Fibroblast of gingiva (primary cell): ENCODE measurements around the gene CYP19A1.
A peak's percentile ranks its signal among the peaks of the same experiment; 100 is the strongest.

ENCODE experiments used
- DNase-seq: peaks from one replicate; pipeline ENCODE4 v3.0.0-alpha.2; 2011; ENCODE audit warnings: low read depth

CYP19A1 gene

DNA sequence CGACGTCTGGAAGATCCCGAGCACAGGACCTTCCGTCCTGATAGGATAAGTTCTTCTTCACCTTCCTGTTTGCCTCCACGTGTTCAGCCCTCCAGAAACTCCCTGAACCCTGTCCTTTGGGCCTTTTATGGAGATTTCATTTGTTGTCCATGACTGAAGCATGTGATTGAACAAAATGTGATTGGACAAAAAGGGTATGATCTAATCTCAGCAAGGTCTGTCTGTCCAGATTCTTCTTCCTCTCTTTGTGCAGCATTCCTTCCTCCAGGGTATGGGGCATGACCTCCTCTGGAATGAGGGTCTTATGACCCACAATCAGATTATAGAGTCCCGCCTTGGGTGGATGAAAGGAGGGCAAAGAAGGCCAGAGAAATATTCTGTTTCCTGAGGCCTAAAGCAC is at the start of gene CYP19A1:
TSS of gene CYP19A1 (minus strand) at position 101 of the 400 bp plus-strand sequence. CDS start 95,684 bp downstream, outside the sequence.
- DNase-seq: no peak

DNA sequence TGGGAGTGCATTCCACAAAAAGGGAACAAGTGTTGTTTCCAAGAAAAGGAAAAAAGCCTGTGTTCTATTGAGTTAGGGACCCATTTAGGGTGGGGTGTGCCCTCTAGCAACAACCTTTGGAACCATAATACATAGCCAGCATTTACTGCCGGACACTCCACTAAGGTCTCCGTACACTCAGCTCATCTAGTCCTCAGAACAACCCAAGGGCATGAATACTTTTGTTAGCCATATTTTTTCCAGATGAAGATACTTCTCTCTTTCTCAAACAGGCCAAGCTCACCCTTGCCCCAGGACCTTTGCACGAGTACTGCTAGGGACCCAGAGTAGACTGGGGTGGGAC is 49.3 kb upstream of the CYP19A1 start:
- DNase-seq: no peak

DNA sequence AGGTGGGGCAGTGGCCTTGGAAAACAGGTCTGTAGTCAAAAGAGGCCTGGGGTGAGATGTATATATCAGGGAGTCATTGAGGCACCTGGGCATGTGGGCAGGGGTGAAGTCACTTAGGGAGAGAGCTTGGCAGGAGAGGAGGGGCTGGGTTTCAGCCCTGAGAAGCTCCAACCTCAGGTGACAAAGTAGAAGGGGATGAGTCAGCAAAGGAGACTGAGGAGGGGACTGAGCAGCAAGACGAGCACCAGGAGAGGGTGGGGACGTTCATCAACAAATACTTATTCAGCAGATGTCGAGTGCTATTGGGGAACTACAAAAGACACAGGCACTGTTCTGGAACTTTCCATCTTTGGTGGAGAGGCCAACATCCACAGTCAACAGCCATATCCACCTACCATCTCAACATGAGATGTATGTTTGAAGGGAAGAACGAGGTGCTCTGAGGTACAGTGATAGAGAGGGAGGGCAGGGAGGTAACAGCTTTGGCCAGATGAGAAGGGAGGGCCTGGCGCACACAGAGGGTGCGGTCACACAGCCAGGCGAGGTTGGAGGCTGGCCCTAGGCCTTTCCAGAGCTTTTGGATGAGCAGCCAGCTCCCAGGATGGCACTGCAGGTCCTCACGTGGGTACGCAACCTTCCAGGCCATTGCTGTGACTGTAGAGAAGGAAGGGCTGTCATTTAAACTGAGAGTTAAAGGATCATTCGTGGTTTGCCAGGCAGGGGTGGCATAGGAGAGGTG is 48.7 kb upstream of the CYP19A1 start:
- no peak for DNase-seq

GRCh38 chr15:51386486-51386885 is 48.1 kb upstream of the CYP19A1 start:
- DNase-seq: no peak

GRCh38 chr15:51386029-51386428 is 47.6 kb upstream of the CYP19A1 start:
- DNase-seq: no peak

GRCh38 chr15:51382787-51383186 is 44.4 kb upstream of the CYP19A1 start:
- DNase-seq: peak; percentile 44

- DNase-seq: peak; percentile 80
These were observed 42.8 kb upstream of the CYP19A1 start for GRCh38 chr15:51380999-51381806.

DNA sequence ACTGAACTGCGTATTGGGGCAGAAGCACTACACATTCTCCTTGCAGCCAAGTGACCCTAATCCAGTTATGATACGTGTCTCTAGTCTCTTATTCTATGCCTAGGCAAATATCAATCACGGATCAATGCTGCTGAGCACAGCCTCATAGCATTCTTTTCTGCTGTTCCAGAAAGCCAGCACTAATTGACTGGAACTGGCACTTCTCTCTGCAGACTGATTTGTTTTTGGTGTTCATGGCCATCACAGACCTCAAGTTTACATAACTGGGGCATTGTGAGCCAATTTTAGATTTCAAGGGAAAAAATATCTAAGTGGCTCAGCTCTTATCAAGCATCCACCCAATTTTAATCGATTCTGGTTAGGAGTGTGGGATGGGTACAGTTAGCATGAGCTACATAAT is 41.0 kb upstream of the CYP19A1 start:
- DNase-seq: no peak

DNA sequence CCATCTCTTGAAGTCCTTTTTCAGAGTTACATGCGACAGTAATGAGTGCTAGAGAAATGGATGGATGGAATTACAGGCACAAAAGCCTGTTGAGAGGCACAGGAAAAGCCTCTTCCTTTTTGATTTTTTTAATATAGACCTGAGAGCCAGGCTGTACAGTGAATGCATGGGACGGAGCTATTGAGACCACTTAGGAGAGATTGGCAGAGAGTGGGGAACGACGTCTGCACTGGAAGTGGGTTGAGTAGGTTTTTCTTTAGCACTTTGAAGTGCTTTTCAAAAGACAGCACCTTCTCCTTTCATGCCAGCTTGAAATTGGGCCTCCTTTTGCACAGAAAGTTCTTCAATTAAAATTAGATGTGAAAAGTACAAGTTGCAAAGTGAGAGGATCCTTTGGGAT is 40.0 kb upstream of the CYP19A1 start:
- no peak for DNase-seq

DNA sequence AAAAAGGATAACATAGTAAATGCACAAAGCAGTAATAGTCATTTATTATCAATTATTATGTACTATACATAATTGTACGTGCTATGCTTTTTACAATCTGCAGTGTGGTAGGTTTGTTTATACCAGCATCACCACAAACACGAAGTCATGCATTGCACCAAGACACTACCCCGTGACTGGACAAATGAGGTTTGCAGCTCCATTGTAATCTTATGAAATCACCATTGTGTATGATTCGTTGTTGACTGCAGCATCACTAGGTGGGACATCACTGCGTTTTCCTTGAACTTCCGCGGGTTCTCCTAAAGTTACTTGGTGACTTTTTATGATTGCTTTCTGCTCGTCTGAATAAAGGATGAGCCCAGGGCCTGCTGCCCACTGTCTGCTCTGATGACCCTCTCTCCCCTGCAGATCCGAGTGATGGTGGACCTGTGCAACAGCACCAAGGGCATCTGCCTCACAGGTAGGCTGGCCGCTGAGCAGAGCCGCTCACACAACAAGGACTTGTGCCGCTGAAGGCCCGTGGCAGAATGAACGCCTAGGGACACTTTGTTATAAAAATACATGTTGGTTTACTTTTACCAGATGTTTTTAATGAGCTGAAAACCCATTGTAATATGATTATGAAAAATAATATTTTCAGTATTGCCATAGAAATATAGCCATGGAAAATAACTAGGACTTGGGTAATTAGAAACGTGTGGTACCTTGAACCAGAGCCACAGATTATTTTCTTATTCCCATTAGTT is 38.8 kb upstream of the CYP19A1 start:
- peak; percentile 98 for DNase-seq

GRCh38 chr15:51375966-51376640 is 37.7 kb upstream of the CYP19A1 start:
- peak; percentile 35 for DNase-seq

GRCh38 chr15:51374131-51374530 is 35.7 kb upstream of the CYP19A1 start:
- DNase-seq: no peak

DNA sequence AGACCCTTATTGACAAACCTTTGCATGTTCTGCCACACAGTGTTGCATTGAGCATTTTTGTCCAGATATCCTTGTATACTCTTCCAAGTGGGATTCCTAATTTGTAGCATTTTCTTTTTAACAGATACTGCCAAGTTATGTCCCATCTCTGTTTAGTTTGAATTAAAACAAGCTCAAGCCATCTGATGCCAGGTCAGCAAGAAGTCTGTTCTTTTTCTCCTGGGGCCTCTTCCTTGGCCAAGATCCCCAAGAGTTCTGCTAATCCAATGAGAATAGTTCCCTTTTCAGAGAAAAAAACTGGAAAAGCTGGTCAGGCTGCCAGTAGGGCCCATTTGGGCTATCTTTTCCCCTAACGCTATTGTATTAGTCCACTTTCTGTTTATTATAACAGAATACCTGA is 32.9 kb upstream of the CYP19A1 start:
- DNase-seq: peak; percentile 58

DNA sequence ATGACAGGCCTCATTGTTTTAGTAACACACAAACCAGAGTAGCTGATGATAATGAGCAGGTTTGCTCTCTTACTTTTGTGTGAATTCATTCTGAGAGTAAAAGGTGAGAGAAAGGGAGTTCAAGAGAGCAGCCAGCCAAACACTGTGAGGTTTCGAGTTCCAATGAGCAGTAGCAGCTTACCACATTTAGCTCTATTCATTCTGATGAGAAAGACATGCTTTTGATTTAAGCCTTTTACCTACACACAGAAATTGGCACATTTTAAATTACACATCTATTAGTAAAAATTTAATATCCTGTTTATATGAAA is 31.0 kb upstream of the CYP19A1 start:
- DNase-seq: no peak

GRCh38 chr15:51368751-51369450 is 30.5 kb upstream of the CYP19A1 start:
- DNase-seq: peak; percentile 89

GRCh38 chr15:51368307-51368706 is 29.9 kb upstream of the CYP19A1 start:
- DNase-seq: no peak

DNA sequence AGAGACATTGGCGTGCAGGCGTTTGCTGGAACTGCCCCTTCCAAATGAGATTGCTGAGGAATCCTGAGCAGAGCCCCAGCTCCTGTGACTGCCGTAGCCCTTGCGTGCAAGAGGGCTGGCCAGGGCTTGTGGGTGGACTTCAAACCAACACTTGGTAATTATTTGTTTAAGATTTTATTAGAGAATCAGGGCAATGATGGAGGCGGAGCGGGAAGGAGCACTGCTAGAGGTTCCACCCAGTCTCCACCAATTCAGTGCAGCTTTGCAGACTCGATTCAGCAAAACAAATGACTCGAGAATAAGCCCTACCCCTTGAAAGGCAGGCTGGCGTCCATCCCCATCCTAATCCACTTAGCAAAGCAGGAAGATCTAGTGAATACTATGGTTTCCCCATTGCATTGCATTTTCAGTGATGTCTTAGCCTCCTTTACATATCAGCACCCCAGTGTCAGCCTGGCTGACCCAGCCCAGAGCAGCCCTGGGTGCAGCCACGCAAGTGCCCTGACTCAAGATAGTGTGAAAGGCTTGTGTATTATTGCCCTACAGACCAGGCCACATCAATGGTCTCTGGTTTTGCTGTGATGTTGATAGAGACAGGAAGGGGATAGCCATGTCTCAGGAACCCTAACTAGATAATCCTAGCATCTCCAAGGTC is 29.1 kb upstream of the CYP19A1 start:
- peak; percentile 74 for DNase-seq

DNA sequence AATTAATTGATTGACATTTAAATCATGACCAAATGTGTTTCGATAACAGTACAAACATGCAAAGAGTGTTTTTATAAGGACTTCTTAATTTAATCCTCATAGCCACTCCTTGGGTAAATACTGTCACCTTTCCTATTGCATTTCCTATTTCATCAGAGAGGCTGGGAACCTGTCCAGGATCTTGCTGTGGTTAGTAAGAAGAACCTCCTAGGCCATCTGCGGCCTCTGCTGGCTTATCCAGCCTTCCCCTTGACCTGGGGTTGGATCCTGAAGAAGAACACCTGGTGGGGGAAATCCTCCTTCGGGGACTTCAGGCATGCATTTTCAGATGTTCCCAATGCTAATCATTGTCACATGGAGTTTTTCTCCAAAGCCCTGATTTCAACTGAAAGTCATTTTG is 28.5 kb upstream of the CYP19A1 start:
- peak; percentile 86 for DNase-seq

GRCh38 chr15:51366071-51366470 is 27.7 kb upstream of the CYP19A1 start:
- no peak for DNase-seq

DNA sequence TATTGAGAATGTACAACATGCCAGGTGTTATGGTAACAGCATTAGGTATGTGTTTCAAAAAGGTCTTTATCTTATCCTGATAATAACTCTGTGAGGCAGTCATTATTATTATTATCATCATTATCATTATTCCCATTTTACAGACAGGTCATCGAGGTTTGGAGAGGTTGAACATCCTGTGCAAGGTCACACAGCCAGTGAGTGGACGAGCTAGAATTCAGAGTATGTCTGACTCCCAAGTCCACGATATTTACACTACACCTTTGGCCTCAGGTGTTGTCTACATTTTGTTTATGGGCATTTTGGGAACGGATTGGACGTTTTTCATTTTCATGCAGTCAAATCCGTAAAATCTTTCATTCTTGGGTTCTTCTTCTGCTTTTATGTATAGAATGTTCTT is 27.0 kb upstream of the CYP19A1 start:
- DNase-seq: no peak

GRCh38 chr15:51363383-51363782 is 25.0 kb upstream of the CYP19A1 start:
- no peak for DNase-seq
